NCI-H1048 (cell line): Measurements from ENCODE around the gene AOC3.
"Not testable (repeated sequence)": the region's sequence is repeated elsewhere in the genome, so short reads cannot be mapped to it uniquely, and the experiment has no call there.

Source experiments
- DNase-seq: peaks from one replicate; lab custom pipeline; 2025; lab: John Stamatoyannopoulos, UW

AOC3 gene

DNA sequence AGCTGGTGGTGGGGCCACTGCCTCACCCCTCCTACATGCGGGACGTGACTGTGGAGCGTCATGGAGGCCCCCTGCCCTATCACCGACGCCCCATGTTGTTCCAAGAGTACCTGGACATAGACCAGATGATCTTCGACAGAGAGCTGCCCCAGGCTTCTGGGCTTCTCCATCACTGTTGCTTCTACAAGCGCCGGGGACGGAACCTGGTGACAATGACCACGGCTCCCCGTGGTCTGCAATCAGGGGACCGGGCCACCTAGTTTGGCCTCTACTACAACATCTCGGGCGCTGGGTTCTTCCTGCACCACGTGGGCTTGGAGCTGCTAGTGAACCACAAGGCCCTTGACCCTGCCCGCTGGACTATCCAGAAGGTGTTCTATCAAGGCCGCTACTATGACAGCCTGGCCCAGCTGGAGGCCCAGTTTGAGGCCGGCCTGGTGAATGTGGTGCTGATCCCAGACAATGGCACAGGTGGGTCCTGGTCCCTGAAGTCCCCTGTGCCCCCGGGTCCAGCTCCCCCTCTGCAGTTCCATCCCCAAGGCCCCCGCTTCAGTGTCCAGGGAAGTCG lies 16.8 kb downstream of the AOC3 start:
- DNase-seq, result not testable (repeated sequence)

DNA sequence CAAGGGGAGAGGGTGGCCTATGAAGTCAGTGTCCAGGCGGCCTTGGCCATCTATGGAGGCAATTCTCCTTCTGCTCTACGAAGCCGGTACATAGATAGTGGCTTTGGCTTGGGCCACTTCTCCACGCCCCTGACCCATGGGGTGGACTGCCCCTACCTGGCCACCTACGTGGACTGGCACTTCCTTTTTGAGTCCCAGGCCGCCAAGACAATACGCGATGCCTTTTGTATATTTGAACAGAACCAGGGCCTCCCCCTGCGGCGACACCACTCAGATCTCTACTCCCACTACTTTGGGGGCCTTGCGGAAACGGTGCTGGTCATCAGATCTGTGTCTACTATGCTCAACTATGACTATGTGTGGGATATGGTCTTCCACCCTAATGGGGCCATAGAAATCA lies 17.3 kb downstream of the AOC3 start:
- DNase-seq, result no peak

DNA sequence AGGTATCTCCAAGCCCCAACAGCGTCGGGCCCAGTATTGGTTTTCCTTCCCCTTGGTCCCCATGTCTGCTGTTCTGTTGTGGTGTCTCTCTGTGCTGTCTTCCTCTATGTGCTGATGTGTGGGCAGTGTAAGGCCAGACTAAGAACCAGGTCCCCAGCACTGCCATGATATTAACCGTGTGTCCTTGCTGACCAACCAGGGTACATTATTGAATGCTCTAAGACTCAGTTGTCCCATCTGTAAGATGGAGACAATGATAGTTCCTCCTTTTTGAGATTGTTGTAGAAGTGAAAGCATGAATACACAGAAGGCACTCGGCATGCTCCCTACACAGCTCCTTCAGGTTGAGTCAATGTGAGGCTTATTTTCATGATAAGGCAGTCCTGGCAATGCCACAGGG lies 20.6 kb downstream of the AOC3 start:
- no peak for DNase-seq

DNA sequence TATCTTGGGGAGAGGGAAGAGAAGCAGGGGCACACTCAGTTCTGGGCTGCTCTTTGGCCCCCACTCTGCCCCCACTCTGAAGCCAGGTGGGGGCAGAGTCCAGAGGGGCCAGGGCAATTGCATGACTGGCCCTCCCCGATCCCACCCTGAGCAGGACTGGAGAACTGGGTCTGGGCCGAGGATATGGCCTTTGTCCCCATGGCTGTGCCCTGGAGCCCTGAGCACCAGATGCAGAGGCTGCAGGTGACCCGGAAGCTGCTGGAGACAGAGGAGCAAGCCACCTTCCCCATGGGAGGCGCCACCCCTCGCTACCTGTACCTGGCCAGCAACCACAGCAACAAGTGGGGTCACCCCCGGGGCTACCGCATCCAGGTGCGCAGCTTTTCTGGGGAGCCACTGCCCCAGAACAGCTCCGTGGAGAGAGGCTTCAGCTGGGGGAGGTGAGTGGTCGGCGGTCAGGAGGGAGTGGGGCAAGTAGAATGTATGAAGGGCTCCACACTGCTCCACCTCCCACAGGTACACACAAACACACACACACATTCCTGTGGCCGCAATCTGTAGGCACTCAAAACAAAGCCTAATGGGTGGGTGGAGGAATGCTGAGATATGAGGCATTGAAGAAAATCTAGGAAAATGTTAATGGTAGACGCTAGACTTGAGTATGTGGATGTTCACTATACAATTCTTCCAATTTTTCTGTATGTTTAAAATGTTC lies 21.4 kb downstream of the AOC3 start:
- no peak for DNase-seq

- DNase-seq, result no peak
Measured at GRCh38 chr17:42873315-42873714, 22.3 kb downstream of the AOC3 start.

DNA sequence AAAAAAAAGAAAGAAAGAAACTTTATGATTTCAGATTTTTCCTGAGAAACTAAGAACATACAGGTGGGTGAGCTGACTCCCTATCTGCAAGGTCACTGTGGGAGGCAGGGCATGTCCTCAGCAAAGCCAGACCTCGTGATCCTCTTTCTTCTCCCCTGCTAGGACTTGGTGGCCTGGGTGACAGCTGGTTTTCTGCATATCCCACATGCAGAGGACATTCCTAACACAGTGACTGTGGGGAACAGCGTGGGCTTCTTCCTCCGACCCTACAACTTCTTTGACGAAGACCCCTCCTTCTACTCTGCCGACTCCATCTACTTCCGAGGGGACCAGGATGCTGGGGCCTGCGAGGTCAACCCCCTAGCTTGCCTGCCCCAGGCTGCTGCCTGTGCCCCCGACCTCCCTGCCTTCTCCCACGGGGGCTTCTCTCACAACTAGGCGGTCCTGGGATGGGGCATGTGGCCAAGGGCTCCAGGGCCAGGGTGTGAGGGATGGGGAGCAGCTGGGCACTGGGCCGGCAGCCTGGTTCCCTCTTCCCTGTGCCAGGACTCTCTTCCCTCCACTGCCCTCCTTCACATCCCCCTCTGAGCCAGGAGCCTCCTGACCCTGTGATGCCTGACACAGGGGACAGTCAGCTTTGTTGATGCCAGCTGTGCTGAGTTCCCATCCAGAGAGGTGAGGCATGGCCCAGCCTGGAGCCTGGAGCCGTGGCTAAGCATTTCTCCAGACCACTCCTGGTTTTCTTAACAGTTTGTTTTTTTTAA lies 23.1 kb downstream of the AOC3 start:
- DNase-seq, result not testable (repeated sequence)

DNA sequence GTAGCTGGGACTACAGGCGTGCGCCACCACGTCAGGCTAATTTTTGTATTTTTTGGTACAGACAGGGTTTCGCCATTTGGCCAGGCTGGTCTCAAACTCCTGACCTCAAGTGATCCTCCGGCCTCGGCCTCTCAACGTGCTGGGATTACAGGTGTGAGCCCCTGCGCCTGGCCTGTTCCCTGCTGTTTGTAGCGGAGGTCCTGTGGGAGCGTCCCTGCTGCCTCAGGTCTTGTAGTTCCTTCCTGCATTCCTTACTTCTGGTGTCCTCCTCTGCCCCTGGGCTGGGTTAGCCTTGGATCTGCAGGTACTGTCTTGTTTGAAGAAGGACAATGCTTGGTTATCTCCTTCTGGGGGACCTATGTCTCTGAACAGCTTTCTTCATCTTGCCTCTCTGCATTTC lies 26.0 kb downstream of the AOC3 start:
- DNase-seq, result no peak

DNA sequence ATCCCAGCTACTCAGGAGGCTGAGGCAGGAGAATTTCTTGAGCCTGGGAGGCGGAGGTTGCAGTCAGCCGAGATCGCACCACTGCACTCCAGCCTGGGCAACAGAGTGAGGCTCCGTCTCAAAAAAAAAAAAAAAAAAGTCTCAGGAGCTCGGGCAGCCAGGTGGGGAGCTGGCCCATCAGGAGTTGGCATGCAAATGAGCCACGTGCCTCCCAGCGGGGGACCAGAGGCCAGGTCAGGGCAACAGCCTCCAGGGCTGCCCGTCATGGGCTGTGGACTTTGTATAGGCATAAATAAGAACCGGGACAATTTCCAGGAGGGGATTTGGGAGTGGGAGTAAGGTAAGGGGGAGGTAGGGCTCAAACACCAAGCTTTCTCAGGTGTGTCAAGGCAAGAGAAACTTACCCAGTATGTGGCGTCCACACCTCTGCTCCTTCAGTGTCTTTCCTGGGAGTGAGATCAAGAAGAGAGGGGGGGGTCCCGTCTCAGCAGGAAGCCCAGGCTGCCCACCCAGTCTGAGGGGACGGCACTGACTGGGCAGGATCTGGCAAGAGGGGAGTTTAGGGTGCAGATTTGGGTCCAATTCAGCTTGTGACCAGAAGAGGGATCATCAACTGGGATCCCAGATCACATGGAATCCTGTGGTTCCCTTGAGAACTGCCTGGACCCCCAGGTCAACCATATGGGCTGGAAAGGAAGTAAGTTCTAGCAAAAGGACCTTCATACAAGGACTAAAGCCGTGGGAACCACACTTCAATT lies 27.3 kb downstream of the AOC3 start:
- DNase-seq, result no peak

GRCh38 chr17:42878924-42879595 lies 28.1 kb downstream of the AOC3 start:
- no peak for DNase-seq

- no peak for DNase-seq
Measured at GRCh38 chr17:42879596-42879985, 28.6 kb downstream of the AOC3 start.

DNA sequence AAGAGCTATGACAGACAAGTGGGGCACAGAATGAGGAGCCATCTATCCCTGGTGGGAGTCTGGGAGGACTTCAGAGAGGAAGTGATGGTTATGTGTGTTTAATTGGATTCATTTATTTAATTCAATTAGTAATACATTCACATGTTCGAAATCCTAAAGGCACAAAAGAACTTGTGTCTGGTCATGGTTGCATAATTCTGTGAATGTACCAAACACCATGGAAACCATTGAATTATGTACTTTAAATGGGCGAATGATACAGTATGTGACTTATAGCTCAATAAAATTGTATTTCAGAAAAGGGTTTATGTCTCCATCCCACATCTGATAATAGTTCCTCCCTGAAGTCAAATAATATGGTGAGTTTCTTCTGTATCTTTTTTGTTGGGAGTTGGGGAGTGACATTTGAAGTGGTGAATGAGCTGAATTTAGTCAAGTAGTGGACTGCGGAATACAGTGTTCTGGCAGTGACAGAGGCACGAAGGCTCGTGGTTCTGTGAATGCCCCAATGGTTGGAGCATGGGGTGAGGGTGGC lies 29.8 kb downstream of the AOC3 start:
- DNase-seq, result no peak

- not testable (repeated sequence) for DNase-seq
Measured at GRCh38 chr17:42881706-42882105, 30.7 kb downstream of the AOC3 start.

DNA sequence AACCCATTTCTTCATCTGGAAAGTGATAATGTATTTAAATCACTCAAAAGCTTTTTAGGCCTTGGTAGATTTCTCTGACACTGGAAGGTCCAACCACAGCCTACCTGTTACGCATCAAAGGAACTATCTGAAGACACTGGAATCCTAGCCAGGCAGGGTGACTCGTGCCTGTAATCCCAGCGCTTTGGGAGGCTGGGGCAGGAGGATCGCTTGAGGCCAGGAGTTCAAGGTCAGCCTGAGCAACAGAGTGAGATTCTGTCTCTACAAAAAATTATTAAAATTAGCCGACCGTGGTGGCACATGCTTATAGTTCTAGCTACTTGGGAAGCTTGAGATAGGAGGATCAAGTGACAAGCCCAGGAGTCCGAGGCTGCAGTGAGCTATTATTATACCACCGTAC lies 31.2 kb downstream of the AOC3 start:
- no peak for DNase-seq

DNA sequence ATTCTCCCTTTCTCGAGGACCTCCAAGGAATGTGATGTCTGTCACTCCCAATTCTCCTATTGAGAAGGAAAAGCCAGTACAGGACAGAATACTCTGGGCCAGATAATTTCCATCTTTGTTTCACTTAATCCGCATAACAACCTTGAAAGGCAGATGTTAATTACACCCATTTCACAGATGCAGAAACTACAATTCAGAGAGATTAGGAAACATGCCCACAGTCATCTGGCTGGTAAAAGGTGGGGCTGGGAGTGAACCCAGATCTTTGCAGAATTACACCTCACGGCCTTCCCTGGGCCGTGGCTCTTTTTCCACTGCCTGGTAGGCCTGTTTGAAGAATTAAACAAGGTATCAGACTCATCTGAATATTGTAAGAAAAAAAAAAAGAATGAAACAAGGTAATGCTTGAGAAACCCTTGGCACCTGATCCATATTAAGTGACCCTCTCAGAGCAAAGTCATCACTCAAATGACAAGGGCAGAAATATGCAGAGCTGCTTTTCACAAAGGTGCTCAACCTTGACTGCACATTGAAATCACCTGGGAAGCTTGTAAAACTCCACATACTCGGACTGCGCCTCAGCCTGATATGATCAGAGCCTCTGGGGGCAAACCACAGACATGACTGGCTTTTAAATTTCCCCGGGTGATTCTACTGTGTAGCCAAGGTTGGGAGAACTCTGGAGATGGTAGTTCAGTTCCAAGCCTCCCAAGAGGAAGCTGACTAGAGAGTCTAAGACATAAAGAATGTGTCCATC lies 33.0 kb downstream of the AOC3 start:
- no peak for DNase-seq

DNA sequence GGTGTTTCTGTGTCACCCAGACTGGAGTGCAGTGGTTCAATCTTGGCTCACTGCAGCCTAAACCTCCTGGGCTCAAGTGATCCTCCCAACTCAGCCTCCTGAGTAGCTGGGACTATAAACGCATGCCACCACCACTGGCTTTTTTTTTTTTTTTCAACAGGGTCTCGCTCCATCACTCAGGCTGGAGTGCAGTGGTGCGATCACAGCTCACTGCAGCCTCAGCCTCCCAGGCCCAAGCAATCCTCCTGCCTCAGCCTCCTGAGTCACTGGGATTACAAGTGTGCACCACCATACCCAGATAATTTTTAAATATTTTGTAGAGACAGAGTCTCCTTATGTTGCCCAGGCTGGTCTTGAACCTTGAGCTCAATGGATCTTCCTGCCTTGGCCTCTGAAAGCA lies 34.8 kb downstream of the AOC3 start:
- DNase-seq, result not testable (repeated sequence)

DNA sequence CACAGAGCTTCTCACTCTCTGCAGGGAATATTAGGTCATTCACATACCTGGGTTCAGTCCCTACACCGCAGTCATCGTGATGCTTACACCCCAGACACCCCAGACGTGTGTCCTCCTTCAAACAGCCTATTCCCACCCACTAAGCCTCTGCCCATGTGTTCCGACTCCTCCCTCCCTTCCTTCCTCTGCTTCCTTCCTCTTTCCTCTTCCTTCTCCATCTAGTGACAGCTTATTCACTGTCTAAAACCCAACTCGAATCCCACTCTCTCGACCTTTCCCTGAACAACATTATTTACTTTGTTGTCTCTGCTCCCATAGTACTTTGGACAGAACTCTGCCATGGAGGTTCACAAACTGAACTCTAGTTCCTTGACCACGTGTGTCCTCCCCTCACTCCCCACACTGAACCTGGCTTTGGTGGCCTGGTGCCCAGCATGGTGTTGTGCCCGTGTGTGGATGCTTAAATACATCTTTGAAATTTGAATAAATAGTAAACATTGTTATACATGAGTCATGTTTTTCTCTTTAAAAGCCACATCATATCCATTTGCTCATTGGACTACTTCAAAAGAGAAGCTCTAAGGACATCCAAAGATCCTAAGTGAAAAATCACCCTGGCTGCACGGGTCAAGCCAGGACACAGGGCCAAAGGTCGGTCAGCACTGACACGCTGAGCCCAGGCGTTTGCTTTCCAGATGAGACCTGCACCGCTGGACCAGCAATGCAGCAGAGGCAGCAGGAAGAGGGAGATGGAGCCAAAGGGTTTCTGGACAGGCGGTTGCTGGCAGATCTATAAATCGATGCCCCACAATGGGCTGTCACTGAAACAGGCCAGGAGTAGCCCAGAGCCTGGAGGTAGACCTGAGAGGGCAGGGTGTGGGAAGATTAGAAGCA lies 35.5 kb downstream of the AOC3 start:
- DNase-seq, result no peak

GRCh38 chr17:42889809-42890208 lies 38.8 kb downstream of the AOC3 start:
- no peak for DNase-seq

- no peak for DNase-seq
Measured at GRCh38 chr17:42891539-42892152, 40.6 kb downstream of the AOC3 start.

DNA sequence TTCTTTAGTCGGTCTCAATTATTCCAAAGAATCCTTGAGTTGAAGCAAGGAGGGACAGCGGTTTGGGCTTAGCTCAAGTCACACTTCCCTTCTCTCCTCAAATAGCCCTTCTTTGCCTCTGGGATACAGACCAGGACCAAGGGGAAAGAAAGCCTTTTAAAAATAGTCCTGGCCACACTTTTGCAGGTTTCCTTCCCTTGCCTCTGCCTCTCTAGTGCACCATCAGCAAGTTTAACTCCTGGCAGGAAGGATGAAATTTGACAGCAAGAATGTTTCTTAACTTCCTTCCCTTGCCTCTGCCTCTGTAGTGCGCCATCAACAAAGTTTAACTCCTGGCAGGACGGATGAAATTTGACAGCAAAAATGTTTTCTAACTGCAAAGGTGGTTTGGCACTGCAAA lies 42.4 kb downstream of the AOC3 start:
- no peak for DNase-seq
